HepG2 (cell line): ENCODE data around the gene SLC35A1. TPM values are rescaled to one million over a fixed set of nuclear protein-coding genes. Genes with fewer than 3 reads are reported as not detected.

Experiments used
- HNRNPLL ChIP-seq: fragments of 200-400 bp; formaldehyde crosslinking; IDR thresholded peaks from 2 replicates; pipeline ENCODE4 v1.6.1; 2017; ENCODE audit warnings: mild to moderate bottlenecking, low read depth, low read length; ENCODE audit not compliant: poor library complexity, severe bottlenecking
- IKZF1 ChIP-seq: fragments of 450-650 bp; IDR thresholded peaks from 2 replicates; pipeline ENCODE4 v1.7.1; 2016
- NONO ChIP-seq, 2 experiments: fragments of 450-650 bp in 1 of 2; sonication (generic) in 1 of 2; formaldehyde crosslinking in 1 of 2; IDR thresholded peaks in 1 of 2; conservative IDR thresholded peaks in 1 of 2; 2 replicates each; pipeline versions ENCODE4 v1.6.1 to v1.8.0; 2017 to 2022; ENCODE audit warnings: mild to moderate bottlenecking in 1 of 2, missing genetic modification reagents in 1 of 2, moderate library complexity in 1 of 2
- PAX8 ChIP-seq: sonication (generic); formaldehyde crosslinking; IDR thresholded peaks from 2 replicates; pipeline ENCODE4 v1.8.0; 2022; ENCODE audit warnings: mild to moderate bottlenecking, missing genetic modification reagents, borderline replicate concordance
- RXRA ChIP-seq: sonication (generic); formaldehyde crosslinking; IDR thresholded peaks from 2 replicates; pipeline ENCODE4 v1.5.1; 2020; ENCODE audit warnings: missing genetic modification reagents
- ZBTB3 ChIP-seq: sonication (generic); formaldehyde crosslinking; IDR thresholded peaks from 2 replicates; pipeline ENCODE4 v1.4.0; 2020; ENCODE audit warnings: low read depth, mild to moderate bottlenecking, moderate library complexity, missing genetic modification reagents, borderline replicate concordance
- ZBTB8A ChIP-seq: sonication (generic); formaldehyde crosslinking; IDR thresholded peaks from 2 replicates; pipeline ENCODE4 v1.4.0; 2020; ENCODE audit warnings: mild to moderate bottlenecking, low read depth, missing genetic modification reagents, borderline replicate concordance
- ZFP1 ChIP-seq: IDR thresholded peaks from 2 replicates; pipeline ENCODE4 v1.6.1; 2016
- ZNF224 ChIP-seq: sonication (generic); formaldehyde crosslinking; IDR thresholded peaks from 2 replicates; pipeline ENCODE4 v1.5.0; 2020; ENCODE audit warnings: mild to moderate bottlenecking, missing genetic modification reagents
- ZNF451 ChIP-seq: sonication (generic); formaldehyde crosslinking; IDR thresholded peaks from 2 replicates; pipeline ENCODE4 v1.5.0; 2020; ENCODE audit warnings: mild to moderate bottlenecking, missing genetic modification reagents
- ZNF510 ChIP-seq: sonication (generic); formaldehyde crosslinking; IDR thresholded peaks from 2 replicates; pipeline ENCODE4 v1.4.0; 2020; ENCODE audit warnings: low read depth, mild to moderate bottlenecking, missing genetic modification reagents
- polyA plus RNA-seq, 8 experiments: library from polyadenylated mRNA; depleted of rRNA in 3 of 8; stranded (reverse) in 7 of 8; unstranded in 1 of 8; fragments of >200 nt; fragmentation: Illumina TruSeq in 4 of 8; extraction: Trizol in 4 of 8; gene quantifications; 2 replicates each; pipeline versions ENCODE4 v1.2.1 to v1.2.3, GENCODE V29; 2011 to 2016; ENCODE audit warnings: low read depth in 4 of 8, missing spikeins in 1 of 8, mixed read lengths in 1 of 8; ENCODE audit not compliant: insufficient read depth in 1 of 8
- total RNA-seq, 5 experiments: library from RNA; depleted of rRNA; stranded (reverse); fragments of >200 nt; fragmentation: Illumina TruSeq; extraction: Trizol; gene quantifications; 2 replicates each; pipeline ENCODE4 v1.2.3, GENCODE V29; 2016; ENCODE audit warnings: low read depth in 1 of 5
- TF ChIP-seq, protein P1 (sequence below): sonication (generic); formaldehyde crosslinking; IDR thresholded peaks from 2 replicates; pipeline ENCODE4 v1.5.1; 2020; ENCODE audit warnings: mild to moderate bottlenecking, missing genetic modification reagents, moderate library complexity
- TF ChIP-seq, protein P2 (sequence below): IDR thresholded peaks from 2 replicates; pipeline ENCODE4 v1.6.1; 2016; ENCODE audit warnings: low read depth, missing genetic modification reagents, missing compliant biosample characterization
- TF ChIP-seq, protein P3 (sequence below), 2 experiments: sonication (generic) in 1 of 2; formaldehyde crosslinking in 1 of 2; IDR thresholded peaks; 2 replicates each; pipeline versions ENCODE4 v1.6.1 to v1.9.0; 2014 to 2022; ENCODE audit warnings: antibody characterized with exemption in 1 of 2, borderline replicate concordance in 1 of 2, inconsistent platforms in 1 of 2, low read depth in 1 of 2, missing genetic modification reagents in 1 of 2

Gene SLC35A1
- total and polyA plus RNA-seq, 2 of the 13 experiments (the other 11 are each of a cell fraction or from before 2014, with no cell fraction given), result 24.8 to 25.1 TPM

DNA sequence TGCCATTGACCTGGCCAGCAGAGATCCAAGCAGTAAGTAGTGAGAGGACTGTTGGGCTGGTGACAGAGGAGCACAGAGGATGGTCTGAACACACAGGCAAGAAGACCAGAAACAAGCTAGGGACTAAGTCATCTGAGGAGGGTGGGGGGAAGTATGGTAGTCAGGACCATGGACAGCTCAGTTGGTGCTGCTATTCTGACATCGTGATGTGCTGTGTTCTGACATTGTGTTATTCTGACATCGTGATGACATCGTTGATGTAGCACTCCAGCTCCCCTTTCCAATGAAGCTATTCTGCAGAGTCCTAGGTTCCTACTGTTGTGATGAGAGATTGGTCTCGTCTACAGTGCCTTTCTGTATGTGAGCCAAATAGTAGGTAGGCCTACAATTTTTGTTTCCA is 36.3 kb upstream of the SLC35A1 start (continued):
- TF ChIP-seq, protein P1, sequence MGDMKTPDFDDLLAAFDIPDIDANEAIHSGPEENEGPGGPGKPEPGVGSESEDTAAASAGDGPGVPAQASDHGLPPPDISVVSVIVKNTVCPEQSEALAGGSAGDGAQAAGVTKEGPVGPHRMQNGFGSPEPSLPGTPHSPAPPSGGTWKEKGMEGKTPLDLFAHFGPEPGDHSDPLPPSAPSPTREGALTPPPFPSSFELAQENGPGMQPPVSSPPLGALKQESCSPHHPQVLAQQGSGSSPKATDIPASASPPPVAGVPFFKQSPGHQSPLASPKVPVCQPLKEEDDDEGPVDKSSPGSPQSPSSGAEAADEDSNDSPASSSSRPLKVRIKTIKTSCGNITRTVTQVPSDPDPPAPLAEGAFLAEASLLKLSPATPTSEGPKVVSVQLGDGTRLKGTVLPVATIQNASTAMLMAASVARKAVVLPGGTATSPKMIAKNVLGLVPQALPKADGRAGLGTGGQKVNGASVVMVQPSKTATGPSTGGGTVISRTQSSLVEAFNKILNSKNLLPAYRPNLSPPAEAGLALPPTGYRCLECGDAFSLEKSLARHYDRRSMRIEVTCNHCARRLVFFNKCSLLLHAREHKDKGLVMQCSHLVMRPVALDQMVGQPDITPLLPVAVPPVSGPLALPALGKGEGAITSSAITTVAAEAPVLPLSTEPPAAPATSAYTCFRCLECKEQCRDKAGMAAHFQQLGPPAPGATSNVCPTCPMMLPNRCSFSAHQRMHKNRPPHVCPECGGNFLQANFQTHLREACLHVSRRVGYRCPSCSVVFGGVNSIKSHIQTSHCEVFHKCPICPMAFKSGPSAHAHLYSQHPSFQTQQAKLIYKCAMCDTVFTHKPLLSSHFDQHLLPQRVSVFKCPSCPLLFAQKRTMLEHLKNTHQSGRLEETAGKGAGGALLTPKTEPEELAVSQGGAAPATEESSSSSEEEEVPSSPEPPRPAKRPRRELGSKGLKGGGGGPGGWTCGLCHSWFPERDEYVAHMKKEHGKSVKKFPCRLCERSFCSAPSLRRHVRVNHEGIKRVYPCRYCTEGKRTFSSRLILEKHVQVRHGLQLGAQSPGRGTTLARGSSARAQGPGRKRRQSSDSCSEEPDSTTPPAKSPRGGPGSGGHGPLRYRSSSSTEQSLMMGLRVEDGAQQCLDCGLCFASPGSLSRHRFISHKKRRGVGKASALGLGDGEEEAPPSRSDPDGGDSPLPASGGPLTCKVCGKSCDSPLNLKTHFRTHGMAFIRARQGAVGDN, result no peak
- TF ChIP-seq HNRNPLL (no peak), IKZF1 (no peak), RXRA (CRISPR knock-in tag) (no peak), ZFP1 (CRISPR knock-in tag) (0 out of 2 replicates have a peak, but pooled peaks have one; percentile 58), ZNF451 (CRISPR knock-in tag) (no peak), PAX8 (no peak), ZNF510 (CRISPR knock-in tag) (peak; percentile 70; the same call in 1 of the 2 replicates), ZBTB8A (CRISPR knock-in tag) (no peak), NONO (IDR thresholded peaks at IDR 0.05) (no peak), NONO (CRISPR knock-in tag; conservative IDR thresholded peaks at IDR 0.05) (no peak), ZNF224 (CRISPR knock-in tag) (no peak), ZBTB3 (CRISPR knock-in tag) (no peak)
- TF ChIP-seq, protein P2, sequence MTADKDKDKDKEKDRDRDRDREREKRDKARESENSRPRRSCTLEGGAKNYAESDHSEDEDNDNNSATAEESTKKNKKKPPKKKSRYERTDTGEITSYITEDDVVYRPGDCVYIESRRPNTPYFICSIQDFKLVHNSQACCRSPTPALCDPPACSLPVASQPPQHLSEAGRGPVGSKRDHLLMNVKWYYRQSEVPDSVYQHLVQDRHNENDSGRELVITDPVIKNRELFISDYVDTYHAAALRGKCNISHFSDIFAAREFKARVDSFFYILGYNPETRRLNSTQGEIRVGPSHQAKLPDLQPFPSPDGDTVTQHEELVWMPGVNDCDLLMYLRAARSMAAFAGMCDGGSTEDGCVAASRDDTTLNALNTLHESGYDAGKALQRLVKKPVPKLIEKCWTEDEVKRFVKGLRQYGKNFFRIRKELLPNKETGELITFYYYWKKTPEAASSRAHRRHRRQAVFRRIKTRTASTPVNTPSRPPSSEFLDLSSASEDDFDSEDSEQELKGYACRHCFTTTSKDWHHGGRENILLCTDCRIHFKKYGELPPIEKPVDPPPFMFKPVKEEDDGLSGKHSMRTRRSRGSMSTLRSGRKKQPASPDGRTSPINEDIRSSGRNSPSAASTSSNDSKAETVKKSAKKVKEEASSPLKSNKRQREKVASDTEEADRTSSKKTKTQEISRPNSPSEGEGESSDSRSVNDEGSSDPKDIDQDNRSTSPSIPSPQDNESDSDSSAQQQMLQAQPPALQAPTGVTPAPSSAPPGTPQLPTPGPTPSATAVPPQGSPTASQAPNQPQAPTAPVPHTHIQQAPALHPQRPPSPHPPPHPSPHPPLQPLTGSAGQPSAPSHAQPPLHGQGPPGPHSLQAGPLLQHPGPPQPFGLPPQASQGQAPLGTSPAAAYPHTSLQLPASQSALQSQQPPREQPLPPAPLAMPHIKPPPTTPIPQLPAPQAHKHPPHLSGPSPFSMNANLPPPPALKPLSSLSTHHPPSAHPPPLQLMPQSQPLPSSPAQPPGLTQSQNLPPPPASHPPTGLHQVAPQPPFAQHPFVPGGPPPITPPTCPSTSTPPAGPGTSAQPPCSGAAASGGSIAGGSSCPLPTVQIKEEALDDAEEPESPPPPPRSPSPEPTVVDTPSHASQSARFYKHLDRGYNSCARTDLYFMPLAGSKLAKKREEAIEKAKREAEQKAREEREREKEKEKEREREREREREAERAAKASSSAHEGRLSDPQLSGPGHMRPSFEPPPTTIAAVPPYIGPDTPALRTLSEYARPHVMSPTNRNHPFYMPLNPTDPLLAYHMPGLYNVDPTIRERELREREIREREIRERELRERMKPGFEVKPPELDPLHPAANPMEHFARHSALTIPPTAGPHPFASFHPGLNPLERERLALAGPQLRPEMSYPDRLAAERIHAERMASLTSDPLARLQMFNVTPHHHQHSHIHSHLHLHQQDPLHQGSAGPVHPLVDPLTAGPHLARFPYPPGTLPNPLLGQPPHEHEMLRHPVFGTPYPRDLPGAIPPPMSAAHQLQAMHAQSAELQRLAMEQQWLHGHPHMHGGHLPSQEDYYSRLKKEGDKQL (CRISPR knock-in tag), result no peak
- TF ChIP-seq, protein P3, sequence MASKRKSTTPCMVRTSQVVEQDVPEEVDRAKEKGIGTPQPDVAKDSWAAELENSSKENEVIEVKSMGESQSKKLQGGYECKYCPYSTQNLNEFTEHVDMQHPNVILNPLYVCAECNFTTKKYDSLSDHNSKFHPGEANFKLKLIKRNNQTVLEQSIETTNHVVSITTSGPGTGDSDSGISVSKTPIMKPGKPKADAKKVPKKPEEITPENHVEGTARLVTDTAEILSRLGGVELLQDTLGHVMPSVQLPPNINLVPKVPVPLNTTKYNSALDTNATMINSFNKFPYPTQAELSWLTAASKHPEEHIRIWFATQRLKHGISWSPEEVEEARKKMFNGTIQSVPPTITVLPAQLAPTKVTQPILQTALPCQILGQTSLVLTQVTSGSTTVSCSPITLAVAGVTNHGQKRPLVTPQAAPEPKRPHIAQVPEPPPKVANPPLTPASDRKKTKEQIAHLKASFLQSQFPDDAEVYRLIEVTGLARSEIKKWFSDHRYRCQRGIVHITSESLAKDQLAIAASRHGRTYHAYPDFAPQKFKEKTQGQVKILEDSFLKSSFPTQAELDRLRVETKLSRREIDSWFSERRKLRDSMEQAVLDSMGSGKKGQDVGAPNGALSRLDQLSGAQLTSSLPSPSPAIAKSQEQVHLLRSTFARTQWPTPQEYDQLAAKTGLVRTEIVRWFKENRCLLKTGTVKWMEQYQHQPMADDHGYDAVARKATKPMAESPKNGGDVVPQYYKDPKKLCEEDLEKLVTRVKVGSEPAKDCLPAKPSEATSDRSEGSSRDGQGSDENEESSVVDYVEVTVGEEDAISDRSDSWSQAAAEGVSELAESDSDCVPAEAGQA (IDR thresholded peaks at IDR 0.05; ENCODE audit: low read depth), result no peak
- TF ChIP-seq, protein P3 (CRISPR knock-in tag; IDR thresholded peaks at IDR 0.05; ENCODE audit: borderline replicate concordance), result no peak
